RWPE2 (cell line): ENCODE measurements around the gene AQP2.

ENCODE experiments used
- ATAC-seq: fragments of 200-7000 bp; cut with Tn5 transposase; 3 replicates; pipeline ENCODE4 v1.9.1; 2021; ENCODE audit warnings: low read depth
- DNase-seq: peaks from one replicate; pipeline ENCODE4 v3.0.0-alpha.2; 2020; ENCODE audit warnings: low spot score
- H3K27ac ChIP-seq: fragments of 450-650 bp; 2 replicates; pipeline ENCODE4 v1.5.1; 2017; ENCODE audit warnings: mild to moderate bottlenecking; ENCODE audit not compliant: poor library complexity, severe bottlenecking
- H3K27me3 ChIP-seq: fragments of 250-450 bp; sonication (Bioruptor Pico); 2 replicates; pipeline ENCODE4 v1.5.1; 2021; ENCODE audit warnings: mild to moderate bottlenecking, moderate library complexity; ENCODE audit not compliant: insufficient read depth, poor library complexity, severe bottlenecking
- H3K36me3 ChIP-seq: fragments of 250-450 bp; sonication (Bioruptor Pico); 2 replicates; pipeline ENCODE4 v1.5.1; 2020; ENCODE audit warnings: low read depth, mild to moderate bottlenecking, moderate library complexity
- H3K4me1 ChIP-seq: fragments of 250-450 bp; sonication (Bioruptor Pico); 2 replicates; pipeline ENCODE4 v1.5.1; 2021; ENCODE audit warnings: mild to moderate bottlenecking, moderate library complexity; ENCODE audit not compliant: insufficient read depth, poor library complexity, severe bottlenecking
- H3K4me3 ChIP-seq: fragments of 250-450 bp; sonication (Bioruptor Pico); 2 replicates; pipeline ENCODE4 v1.5.1; 2021; ENCODE audit warnings: mild to moderate bottlenecking, moderate library complexity; ENCODE audit not compliant: severe bottlenecking
- H3K9me3 ChIP-seq: fragments of 250-450 bp; sonication (Bioruptor Pico); 2 replicates; pipeline ENCODE4 v1.5.1; 2021; ENCODE audit warnings: mild to moderate bottlenecking, moderate library complexity; ENCODE audit not compliant: severe bottlenecking
- CTCF ChIP-seq: fragments of 450-650 bp; IDR thresholded peaks from one replicate; pipeline ENCODE4 v1.5.1; 2017; ENCODE audit warnings: mild to moderate bottlenecking, moderate library complexity; ENCODE audit not compliant: poor library complexity, severe bottlenecking

Gene AQP2

DNA sequence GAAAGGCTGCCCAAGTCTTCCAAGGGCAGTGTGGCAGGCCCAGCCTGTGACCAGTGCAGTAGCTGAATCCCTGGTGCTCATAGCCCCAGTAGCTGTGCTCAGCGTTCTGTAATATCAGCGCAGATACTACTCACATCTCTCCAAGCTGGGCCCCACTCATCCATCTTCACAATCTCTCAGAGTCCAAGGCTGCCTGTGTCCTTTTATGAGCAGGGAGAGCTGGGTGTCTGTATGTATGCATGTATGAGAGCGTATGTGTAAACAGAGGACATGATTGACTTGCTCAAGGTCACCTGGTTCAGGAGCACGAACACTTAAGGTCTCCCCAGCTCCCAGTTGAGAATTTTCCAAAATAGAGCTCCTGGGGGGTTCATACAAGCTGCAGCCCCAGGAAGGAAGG, 27.6 kb downstream of the AQP2 start:
- H3K9me3 ChIP-seq = no peaks in the 10 kb centered on the region
- H3K4me3 ChIP-seq = no peak overlapping the region
- no peaks in the 10 kb centered on the region for H3K27me3 ChIP-seq
- ATAC-seq (no peak), DNase-seq (no peak)
- no peaks in the 10 kb centered on the region for H3K36me3 ChIP-seq
- TF ChIP-seq CTCF = no peak
- H3K4me1 ChIP-seq = no peaks in the 10 kb centered on the region
- H3K27ac ChIP-seq = no peak overlapping the region

- peaks cover 2% of the 10 kb centered on the region for H3K4me1 ChIP-seq
Observed at GRCh38 chr12:49979016-49979586, 28.6 kb downstream of the AQP2 start.

GRCh38 chr12:49979791-49980190, 29.3 kb downstream of the AQP2 start:
- Histone ChIP-seq H3K4me1 (peaks cover 4% of the 10 kb centered on the region), H3K36me3 (no peaks in the 10 kb centered on the region), H3K9me3 (no peaks in the 10 kb centered on the region), H3K27ac (no peak overlapping the region), H3K27me3 (no peaks in the 10 kb centered on the region), H3K4me3 (no peak overlapping the region)
- no peak for DNase-seq
- TF ChIP-seq CTCF = no peak
- ATAC-seq = no peak

More at GRCh38 chr12:49979016-49979586, 28.6 kb downstream of the AQP2 start:
- TF ChIP-seq CTCF = no peak
- DNase-seq (no peak), ATAC-seq (no peak)
- no peaks in the 10 kb centered on the region for H3K36me3 ChIP-seq
- no peaks in the 10 kb centered on the region for H3K9me3 ChIP-seq
- H3K4me3 ChIP-seq = no peak overlapping the region
- H3K27ac ChIP-seq = no peak overlapping the region
- no peaks in the 10 kb centered on the region for H3K27me3 ChIP-seq

GRCh38 chr12:49980501-49981349, 30.2 kb downstream of the AQP2 start:
- no peak overlapping the region for H3K4me3 ChIP-seq
- ATAC-seq = no peak

More at GRCh38 chr12:49980501-49981349, 30.2 kb downstream of the AQP2 start:
- no peak for TF ChIP-seq CTCF
- Histone ChIP-seq H3K27ac (no peak overlapping the region), H3K9me3 (no peaks in the 10 kb centered on the region), H3K27me3 (no peaks in the 10 kb centered on the region), H3K36me3 (no peaks in the 10 kb centered on the region), H3K4me1 (peaks cover 4% of the 10 kb centered on the region)
- no peak for DNase-seq
